Colon (tissue), 2 donors: Measurements from ENCODE around the gene FOXI1.

Experiments
- FAIRE-seq: peaks from 2 replicates; lab custom pipeline; 2012; peaks lifted over from hg19 to GRCh38; lab: Jason Lieb, UNC
- donor health status: control.
- donor health status: control.

FOXI1 gene

DNA sequence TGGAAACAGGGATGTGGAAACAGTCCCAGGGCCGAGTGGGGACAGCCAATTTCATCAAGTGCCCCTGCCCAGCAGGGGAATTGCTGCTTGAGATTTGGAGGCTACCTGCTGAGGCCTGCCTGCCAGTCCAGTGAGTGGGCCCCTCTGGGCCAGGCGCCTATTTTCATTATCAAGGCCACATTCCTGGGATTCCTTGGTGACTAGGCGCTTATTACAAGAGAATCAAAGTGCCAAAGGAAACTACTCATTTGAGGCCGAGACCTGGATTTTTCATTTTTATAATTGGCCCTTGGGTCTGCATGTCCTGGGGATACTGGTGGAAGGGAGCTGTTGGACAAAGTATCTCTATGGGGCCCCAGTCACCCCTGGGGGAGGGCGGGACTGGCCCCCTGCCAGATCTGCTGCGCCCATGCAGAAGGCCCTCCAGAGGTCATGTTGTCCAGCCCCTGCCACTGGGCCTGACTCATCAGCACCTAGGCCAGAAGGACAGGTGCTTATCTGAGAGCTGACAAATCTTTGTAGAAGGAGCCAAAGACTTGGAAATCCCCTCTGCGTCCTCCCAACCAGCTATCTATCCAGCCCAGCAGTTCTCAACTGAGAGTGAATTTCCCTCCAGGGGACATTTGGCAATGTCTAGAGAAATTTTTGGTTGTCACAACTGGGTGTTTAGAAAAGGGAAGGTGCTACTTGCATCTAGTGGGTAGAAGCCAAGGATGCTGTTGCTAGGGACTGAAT is 45.6 kb downstream of the FOXI1 start:
- FAIRE-seq: no peak

GRCh38 chr5:170152767-170153166 is 47.1 kb downstream of the FOXI1 start:
- FAIRE-seq: no peak

GRCh38 chr5:170154297-170154696 is 48.6 kb downstream of the FOXI1 start:
- no peak for FAIRE-seq

GRCh38 chr5:170154744-170155143 is 49.0 kb downstream of the FOXI1 start:
- FAIRE-seq: no peak

GRCh38 chr5:170155771-170156170 is 50.1 kb downstream of the FOXI1 start:
- no peak for FAIRE-seq

- FAIRE-seq: no peak
Measured at GRCh38 chr5:170159101-170159698, 53.5 kb downstream of the FOXI1 start.
